ENCODE results near the gene PRSS12.

DNA sequence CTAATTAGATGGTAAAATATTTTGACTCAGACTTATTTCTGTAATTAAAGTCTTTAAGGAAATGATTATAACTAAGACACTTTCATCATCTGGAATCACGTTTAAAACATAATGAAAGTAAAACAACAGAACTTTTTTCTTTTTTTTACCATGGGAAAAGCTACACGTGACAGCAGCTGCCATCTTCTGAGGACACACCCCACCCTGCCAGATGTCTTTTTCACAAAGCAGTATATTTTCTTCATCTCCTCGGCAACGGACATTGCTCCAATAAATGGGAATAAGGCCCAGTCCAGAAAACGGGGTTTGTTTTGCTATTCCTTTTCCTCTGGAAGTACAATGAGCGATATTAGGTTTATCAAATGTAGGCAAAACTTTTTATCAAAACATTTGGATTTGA lies 17.5 kb downstream of the PRSS12 start:
- TF ChIP-seq POLR2A (IDR thresholded peaks at IDR 0.05) (no peak), CTCF (IDR thresholded peaks at IDR 0.05) (no peak), POLR2AphosphoS5 (IDR thresholded peaks at IDR 0.05) (no peak)
